Limb (tissue), 2 donors: ENCODE measurements around the gene AK5.

Experiments used
- DNase-seq, 2 donors: peaks; one replicate each; pipeline ENCODE4 v3.0.0-alpha.2; 2016; ENCODE audit errors: extremely low spot score in 2 of 2

The AK5 gene

DNA sequence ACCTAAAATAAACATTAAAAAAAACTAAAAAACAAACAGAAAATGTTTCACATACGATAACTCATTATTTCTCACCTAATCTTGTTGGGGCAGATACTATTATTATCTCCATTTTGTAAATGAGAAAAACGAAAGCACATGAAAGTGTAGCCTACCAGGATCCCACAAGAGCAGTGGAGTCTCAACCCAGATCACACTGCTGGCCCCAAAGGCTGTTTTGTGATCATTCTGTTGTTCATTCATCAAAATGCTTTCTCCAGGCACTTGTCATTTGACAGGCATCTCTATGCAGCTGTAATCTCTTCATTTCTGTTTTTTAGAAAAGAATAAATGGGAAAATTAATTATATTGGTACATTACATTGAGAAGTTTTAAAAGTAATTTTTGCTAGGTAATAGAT is 67.5 kb downstream of the AK5 start:
- DNase-seq: no peak

DNA sequence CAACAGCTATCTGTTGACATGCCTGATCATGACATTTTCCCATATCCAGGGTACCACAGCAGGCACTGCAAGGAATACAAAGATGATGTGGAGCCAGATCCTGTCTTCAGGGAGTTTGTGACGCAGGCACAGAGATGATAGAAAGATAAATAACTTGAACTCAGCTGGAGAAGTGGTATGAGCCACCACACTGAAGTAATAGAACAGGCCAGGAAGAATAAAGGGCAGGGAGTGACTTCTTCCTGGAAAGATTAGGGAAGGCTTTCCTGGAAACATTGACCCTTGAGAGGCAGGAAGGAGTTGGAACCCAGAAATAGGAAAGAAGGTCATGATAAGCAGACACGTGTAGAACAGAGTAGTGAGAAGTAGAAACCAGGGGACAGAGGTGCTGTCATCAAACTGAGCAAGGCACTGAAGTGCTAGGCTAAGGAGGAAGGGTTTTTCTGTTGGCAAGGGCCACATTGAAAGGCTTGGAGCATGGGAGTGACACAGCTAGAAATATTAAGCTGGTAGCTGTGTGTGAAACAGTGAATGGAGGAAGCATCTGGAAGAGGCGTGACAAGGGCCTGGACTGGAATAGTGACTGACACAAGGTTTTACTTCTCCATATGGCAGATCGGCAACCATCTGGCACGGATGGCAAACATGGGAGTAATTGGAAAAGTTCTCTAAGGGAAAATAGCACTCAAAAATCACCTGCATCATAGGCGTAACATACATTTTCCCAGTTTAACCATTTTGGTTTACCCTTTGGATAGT is 68.4 kb downstream of the AK5 start:
- no peak for DNase-seq

DNA sequence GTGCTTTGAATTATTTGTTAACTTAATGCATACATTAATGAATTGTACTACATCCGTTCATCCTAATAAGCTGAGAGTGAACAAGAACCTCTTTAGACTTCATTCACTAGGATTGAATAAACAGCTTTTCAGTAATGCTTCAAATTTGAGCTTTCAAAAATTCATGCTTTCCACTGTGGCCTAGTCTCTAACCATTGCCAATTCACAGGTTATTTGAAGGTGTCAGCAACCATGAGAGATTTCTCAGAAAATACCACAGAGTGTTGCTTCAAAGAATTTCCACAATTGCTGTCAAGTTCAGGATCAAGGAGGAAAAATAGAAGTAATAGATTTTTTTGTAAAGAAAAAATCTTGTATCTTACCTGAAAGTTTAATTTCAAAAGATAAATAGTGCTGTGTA is 72.7 kb downstream of the AK5 start:
- DNase-seq: no peak

DNA sequence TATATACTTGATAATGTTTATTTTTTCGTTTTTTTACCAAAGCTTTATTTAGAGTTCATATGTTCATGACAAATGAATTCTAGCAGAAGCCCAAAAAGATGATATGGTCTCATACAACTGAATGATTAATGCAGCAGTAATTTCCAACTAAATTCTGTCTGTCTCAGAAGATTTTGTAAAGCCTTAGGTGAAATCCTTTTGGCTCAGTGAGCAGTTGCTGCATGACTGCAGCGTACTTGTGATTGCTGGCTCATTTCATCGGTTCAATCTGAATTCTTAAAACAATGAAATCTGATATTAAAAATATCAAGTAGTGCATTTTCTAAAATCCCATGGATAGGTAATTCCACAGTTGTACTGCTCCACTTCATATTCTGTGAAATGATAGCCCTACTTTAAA is 73.2 kb downstream of the AK5 start:
- no peak for DNase-seq

DNA sequence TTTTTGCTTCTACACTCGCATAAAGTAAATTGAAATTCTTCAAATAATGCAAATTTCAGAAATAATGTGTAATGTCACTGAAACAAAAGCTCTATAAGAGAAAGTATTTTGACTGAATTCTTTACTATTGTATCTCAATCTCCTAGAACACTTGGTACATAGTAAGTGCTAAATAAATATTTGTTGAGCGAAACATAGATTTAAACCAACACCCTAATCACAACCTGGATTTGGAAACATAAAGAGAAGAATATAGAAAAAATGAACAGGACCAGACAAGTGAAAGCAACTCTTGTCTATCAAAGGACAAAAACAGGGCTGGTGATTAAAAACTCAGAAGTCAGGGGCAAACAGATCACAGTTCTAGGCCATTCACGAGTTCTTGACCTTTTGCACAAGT is 74.3 kb downstream of the AK5 start:
- no peak for DNase-seq

DNA sequence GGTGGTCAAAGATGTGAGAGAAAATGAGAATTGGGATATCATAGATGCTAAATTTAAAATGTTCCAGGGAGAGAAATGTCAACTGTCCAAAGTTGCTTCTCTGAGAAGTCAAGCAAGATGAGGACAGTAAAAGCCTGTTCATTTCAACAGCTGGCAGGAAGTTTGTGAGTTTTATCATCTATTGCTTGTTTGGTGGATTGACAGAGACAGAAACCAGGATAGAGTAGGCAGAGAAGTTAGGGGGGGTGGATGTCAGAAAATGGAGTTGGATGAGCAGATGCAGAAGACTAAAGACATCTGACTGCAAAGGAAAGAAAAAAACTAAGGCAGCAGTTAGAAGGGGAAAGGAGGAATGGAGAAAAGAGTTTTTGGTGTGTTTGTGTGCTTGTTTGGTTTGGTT is 78.4 kb downstream of the AK5 start:
- no peak for DNase-seq

DNA sequence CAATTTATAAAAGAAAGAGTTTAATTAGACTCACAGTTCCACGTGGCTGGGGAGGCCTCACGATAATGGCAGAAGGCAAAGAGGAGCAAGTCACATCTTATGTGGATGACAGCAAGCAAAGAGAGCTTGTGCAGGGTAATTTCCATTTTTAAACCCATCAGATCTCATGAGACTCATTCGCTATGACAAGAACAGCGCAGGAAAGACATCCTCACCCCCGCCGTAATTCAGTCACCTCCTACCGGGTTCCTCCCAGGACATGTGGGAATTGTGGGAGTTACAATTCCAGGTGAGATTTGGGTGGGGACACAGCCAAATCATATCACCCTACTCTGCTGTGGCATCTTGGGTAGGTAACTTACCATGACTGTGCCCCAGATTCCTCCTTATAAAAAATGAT is 79.8 kb downstream of the AK5 start:
- DNase-seq: no peak

DNA sequence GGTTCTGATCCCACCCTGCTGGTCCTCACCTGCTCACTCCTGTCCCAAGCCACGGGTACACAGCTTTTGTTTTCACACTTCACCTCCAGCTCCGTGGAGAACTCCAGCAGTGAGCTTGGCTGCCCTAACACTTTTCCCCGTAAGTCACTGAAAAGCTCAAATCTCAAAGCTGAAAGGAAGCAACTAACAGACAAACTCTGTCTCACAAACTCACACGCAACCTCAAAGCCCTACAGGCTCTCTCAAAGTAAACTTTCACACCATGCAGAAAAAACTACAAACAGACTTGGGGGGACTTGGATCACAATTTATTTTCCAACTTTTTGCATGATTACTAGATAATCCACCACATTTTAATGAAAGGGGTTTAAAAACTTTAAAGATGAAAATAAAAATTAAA is 88.3 kb downstream of the AK5 start:
- no peak for DNase-seq

DNA sequence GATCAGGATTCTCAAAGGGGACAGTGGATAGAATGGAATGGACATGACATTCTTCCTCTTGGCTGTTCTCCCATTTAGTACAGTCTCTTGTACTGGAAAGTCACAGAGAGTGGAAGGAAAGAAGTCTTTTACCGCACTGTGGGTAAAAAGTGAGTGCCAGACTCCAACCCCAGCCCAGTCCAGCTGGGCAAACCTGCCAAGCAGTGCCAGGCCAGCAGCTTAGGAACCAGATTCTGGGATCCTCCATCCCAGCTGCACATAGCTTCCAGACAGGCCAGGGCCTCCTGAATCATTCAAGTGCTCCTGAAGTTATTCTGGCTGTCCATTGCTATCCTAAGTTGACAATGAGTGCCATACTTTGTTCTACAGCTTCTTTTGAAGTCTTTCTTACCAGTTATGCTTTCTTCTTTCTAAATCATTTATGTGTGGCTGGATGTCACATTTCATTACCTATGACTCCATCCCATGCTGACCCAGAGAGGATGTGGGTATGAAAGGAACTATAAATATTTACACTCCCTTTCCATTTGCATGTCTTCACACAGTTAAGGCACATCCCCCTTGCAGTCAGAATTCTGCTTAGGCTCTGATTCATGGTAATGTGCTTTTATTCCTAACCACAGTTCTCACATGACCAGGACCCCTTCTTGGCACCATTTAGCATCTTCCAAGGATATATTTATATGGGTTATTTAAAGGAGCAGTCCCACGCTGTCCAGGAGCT is 88.9 kb downstream of the AK5 start:
- no peak for DNase-seq

DNA sequence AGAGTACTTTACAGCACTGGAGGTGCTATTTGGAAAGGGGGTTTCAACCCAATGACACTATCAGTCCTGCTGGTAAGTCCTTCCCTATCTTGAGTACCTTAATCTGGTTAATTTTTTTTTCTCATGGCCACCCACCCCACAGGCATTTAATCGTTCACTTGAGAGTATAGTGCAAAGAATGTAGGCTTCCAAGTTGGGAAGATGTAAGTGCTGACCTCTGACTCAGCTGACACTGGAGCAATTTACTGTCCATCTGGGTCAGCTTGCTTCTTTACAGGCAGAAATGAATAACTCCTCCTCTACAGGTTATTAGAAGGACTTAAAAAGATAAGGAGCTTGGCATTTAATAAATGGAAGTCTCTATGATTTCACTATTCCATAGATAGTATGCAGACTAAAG is 89.6 kb downstream of the AK5 start:
- DNase-seq: no peak

DNA sequence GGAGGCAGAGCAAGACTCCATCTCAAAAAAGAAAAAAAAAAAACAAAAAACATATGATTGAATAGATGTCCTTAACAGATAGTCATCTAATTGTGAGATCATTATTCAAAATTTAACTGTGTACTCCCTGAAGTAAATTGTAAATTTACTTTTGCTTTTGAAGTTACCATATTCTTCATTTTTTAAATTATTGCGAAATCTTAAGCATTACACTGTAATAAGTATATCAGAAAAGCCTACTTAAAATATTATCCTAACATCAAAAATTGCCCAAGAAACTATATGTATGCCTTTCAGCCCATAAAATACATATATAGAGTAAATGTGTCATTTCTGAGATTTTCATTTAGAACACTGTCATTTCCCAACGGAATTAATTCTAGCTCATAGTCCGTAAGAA is 91.9 kb downstream of the AK5 start:
- DNase-seq: no peak

DNA sequence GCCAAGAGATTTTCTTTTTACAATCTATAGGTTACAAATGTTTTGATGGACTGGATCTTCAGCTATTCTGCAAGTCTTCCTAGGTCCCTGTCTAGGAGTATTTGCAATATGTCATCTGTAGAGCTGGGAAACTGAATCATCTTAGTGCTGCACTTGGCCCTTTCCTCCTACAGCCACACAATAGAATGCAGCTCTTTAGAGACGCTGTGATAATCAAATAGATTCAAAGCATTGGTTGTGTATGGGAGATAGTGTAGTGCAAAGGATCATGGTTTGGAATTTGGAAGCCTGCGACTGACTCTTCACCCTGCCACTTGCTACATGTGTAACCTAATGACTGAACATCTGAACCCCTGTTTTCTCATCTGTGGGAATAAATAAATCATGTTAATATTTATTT is 93.7 kb downstream of the AK5 start:
- DNase-seq: no peak

DNA sequence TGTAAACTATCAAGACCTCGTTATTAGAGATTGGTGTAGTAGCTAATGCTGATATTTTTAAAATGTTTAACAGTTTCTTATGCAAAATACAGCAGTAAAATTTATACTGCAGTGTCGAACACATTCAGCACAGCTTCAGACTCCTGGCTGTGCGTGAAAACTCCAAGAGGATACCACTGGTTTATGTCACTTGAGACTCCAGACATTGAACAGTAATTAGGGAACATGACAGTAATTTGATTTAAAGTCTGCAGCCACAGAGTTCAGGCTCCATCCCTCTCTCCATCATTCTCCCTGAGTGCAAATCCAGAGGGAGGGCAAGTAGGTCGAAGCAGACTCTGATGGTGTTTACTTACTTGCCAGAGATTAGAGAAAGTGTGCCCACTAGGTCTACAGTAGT is 94.2 kb downstream of the AK5 start:
- no peak for DNase-seq

DNA sequence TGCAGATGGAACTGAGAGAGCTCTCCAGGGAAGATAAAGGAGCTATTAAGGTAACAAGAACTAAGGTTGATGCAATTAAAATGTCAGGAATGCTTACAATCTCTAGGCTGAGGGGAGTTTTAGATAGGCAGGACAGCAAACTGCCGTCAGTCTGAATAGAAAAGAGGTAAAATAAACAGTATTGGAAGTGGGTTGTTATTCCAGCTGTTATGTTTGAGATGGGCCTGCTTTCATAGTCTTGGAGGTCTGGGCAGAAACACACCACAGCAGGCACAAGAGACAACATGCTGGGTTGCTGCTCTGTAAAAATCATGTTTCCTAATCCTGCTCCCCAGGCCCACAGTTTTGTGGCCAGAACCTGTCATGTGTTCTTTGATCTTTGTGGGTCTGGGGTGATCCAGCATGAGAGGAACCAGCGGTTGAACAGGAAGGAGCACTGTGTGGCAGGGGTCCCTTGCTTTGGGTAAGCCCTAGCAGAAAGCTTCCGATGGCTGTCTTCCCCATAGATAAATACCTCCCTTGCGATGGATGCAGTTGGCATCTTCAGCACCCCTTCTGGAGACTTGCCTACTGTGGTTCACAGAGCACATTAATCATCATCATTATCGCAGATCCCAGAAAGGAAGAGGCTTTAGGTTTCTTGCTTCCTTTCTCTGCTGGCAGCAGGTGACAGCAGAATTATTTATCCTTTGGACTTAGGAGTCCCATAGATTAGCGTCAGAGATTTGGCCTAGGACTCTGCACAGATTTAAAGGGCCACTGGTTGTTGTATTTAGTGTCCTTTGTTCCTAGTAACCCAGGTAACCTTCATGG is 97.1 kb downstream of the AK5 start:
- no peak for DNase-seq

DNA sequence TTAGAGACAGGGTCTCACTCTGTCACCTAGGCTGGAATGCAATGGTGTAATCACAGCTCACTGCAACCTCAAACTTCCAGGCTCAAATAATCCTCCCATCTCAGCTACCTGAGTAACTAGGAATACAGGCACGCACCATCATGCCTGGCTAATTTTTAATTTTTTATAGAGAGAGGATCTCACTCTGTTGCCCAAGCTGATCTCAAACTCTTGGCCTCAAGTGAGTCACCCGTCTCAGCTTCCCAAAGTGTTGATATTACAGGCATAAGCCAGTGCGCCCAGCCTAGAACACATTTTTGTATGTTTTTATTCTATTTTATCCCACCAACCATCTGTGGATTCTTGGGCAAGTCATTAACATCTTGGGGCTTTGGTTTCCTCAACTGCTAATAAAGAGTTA is 100.5 kb downstream of the AK5 start:
- no peak for DNase-seq

DNA sequence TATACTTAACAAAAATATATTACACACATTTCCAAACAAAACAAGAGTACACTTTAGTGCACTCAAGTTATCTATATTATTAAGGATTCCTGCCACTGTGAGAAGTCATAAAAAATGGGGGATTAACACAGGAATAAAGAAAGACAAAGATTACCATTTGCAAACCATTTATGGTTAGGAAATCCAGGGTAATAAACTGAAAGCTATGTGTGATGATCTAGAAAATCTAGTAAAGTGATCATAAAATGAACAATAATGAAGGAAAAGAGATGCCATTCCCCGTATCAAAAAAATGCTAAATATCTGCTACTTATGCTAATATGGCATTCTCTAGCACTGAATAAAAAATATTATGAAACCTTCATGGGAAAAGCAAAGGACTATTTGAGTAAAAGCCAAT is 101.4 kb downstream of the AK5 start:
- no peak for DNase-seq

DNA sequence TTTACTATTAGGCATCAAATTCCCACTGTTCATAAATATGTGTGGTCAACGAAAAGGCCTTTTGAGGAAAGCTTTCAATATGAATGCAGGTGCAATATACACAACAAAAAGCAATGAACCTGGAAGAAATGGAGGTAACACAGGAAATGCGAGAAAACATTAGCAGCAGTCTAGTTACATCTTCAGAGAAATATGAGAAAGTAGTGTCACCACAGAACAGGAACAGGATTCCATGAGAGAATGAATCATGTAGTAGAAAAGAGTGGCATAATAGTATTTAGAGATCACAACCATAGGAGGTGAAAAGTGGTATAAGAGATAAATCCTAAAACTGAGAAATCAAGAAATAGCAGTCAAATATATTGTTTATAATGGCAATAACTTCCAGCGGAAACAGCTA is 103.7 kb downstream of the AK5 start:
- DNase-seq: no peak

DNA sequence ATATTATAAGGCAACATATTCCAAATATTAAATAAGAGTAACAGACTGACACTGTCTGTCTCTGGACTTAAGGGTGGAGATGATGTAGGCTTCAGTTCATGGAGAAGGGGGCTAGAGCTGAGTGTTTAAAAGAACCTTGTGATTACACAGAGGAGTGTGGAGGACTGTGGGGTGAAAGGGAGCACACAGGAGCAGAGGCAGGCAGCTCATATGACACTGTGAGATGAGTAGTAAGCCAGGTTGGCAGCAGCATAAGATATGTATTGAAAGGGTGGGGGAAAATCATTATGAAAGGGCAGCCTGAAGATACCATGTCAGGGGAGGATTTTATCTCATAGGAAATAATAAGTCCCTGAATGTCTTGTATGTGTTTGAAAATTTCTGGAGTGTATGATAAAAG is 104.5 kb downstream of the AK5 start:
- DNase-seq: no peak

DNA sequence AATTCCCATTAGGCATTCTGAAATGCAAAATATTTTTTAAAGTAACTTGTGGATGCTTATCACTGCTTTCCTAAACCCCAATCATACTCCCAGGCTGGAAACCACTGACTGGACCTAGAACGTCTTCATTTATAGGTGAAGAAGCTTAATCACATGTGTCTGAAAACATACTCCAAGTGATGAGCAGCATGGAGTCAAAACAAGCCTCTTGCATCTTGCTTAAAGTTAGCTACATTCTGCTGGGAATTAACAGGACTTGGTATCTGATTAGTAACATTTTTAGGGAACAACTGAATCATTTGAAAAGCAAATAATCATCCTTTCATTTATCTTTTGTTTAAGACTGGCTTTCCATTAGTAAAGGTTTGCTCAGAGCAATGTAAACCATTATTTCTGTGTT is 105.7 kb downstream of the AK5 start:
- no peak for DNase-seq

DNA sequence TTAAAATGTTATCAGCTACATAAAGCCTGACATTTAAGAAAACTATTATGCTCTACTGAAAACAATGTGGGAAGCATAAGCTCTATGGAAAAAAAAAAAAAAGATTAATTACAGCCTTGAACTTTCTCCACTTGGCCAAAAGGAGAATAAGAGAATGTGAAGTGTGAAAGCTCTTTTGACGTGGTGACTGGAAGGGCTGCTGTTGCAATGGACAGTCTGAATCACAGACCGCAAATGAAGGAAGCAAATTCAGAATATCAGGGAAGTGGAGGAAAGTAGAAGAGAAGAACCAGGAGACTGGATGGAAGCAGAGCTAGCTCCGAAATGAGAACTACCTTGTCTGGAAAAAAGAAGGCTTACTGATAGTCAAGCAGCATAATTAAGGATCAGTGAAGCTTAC is 106.8 kb downstream of the AK5 start:
- no peak for DNase-seq

DNA sequence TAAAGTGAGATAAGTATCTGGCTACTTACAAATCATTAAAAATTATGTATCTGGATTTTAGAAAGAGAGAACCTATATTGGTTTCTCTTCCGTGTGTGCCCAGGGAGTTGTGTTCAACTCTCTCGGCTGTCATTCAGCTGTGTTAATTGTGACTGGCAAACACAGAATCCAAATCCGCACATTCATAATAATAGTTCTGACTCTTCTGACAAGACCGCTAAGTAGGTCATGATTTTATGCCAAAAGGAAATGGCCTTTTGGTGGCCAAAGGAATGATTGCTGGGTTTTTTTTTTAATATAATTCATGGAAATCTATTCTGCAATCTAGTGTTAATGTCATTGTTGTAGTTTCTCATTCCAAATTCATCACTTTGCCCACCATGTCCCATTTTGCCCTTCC is 110.7 kb downstream of the AK5 start:
- no peak for DNase-seq

DNA sequence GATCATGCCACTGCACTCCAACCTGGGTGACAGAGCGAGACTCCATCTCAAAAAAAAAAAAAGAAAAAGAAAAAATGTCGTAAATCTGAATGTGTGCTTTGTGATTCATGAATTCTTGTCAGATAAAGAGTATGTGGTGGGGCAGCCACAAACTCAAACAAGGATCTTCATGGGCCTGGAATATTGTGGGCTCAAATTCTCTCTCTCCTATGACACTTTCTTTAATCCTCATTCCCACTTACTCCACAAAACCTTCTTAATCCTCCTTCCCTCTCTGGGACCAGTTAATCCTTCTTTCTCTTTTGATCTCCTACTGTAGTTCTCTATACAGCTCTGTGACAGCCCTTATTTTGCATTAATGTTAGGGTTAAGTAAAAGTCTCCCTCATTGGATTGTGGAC is 112.3 kb downstream of the AK5 start:
- DNase-seq: no peak

DNA sequence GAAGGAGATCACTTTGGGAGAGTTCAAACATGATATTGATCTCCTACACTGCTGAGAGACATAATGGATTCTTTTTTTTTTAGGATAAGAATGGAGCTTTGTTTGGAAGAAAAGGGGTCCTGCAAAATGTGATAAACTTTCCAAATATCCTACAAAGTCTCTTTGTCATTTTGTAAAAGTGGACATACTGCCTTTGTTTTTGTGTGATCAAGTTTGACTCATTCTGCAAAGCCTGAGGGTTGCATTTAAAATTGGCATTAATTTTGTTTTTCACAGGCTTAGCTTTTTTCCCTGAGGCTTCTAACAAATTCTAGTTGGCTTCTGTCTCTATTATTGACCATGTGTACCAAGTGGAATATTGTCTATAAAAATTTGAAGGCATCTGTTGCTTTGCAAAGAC is 113.2 kb downstream of the AK5 start:
- no peak for DNase-seq
